Fibroblast of the aortic adventitia (primary cell): ENCODE measurements around the gene HAND2. TPM values are rescaled to one million over a fixed set of nuclear protein-coding genes. Genes with fewer than 3 reads are reported as not detected.
A peak's percentile ranks its signal among the peaks of the same experiment; 100 is the strongest.

ENCODE experiments used
- DNase-seq: peaks from one replicate; pipeline ENCODE4 v3.0.0-alpha.2; 2010; ENCODE audit warnings: low read depth
- H3K4me3 ChIP-seq: 2 replicates; pipeline ENCODE4 v1.5.1; 2011; ENCODE audit warnings: low read depth, mild to moderate bottlenecking, control low read depth, low read length, moderate library complexity
- CTCF ChIP-seq: IDR thresholded peaks from 2 replicates; pipeline ENCODE4 v1.5.1; 2011; ENCODE audit warnings: mild to moderate bottlenecking, low read length, control low read depth, inconsistent platforms; ENCODE audit not compliant: insufficient read depth
- total RNA-seq: library from RNA; depleted of rRNA; stranded (reverse); fragments of >200 nt; gene quantifications from 2 replicates; pipeline ENCODE4 v1.2.3, GENCODE V29; 2012; ENCODE audit warnings: low replicate concordance

HAND2 gene
- total RNA-seq, 1 donor: 31.3 TPM

GRCh38 chr4:173486714-173487392 lies 43.2 kb downstream of the HAND2 start:
- H3K4me3 ChIP-seq: no peak overlapping the region
- peak; percentile 50 for DNase-seq
- TF ChIP-seq CTCF: no peak

GRCh38 chr4:173485164-173485563 lies 44.9 kb downstream of the HAND2 start:
- H3K4me3 ChIP-seq: no peak overlapping the region
- DNase-seq: peak; percentile 65
- no peak for TF ChIP-seq CTCF

GRCh38 chr4:173482330-173482931 lies 47.6 kb downstream of the HAND2 start:
- no peak for TF ChIP-seq CTCF
- DNase-seq: no peak
- H3K4me3 ChIP-seq: no peak overlapping the region

GRCh38 chr4:173478913-173479283 lies 51.1 kb downstream of the HAND2 start:
- no peak for TF ChIP-seq CTCF
- no peak for DNase-seq
- no peak overlapping the region for H3K4me3 ChIP-seq

GRCh38 chr4:173478201-173478912 lies 51.7 kb downstream of the HAND2 start:
- peak; percentile 49 for DNase-seq
- H3K4me3 ChIP-seq: no peak overlapping the region
- TF ChIP-seq CTCF: no peak

GRCh38 chr4:173477016-173477415 lies 53.0 kb downstream of the HAND2 start:
- peak; percentile 79 for DNase-seq
- TF ChIP-seq CTCF: no peak
- H3K4me3 ChIP-seq: no peak overlapping the region

Other genes starting within 250 kb of the HAND2 start
- 23.5 and 113 TPM in 2 replicates for gene HMGB2, start 195.9 kb downstream of the HAND2 start, total RNA-seq
- gene SAP30, start 159.3 kb downstream of the HAND2 start, total RNA-seq: 14.0 and 21.4 TPM in 2 replicates
- 0.49 and 0.99 TPM in 2 replicates for gene SCRG1, start 131.1 kb downstream of the HAND2 start, total RNA-seq